PC-9 (cell line): ENCODE results near the gene NUDT1.

ENCODE experiments used
- EZH2 ChIP-seq: fragments of 200-600 bp; sonication (generic); IDR thresholded peaks from 2 replicates; pipeline ENCODE4 v1.8.0; 2017; ENCODE audit warnings: antibody characterized with exemption, low read depth
- TF ChIP-seq, protein P1 (sequence below): fragments of 200-600 bp; sonication (generic); conservative IDR thresholded peaks from 2 replicates; pipeline ENCODE4 v1.6.1; 2017; ENCODE audit warnings: mixed run types, antibody characterized with exemption, mild to moderate bottlenecking, moderate library complexity

DNA sequence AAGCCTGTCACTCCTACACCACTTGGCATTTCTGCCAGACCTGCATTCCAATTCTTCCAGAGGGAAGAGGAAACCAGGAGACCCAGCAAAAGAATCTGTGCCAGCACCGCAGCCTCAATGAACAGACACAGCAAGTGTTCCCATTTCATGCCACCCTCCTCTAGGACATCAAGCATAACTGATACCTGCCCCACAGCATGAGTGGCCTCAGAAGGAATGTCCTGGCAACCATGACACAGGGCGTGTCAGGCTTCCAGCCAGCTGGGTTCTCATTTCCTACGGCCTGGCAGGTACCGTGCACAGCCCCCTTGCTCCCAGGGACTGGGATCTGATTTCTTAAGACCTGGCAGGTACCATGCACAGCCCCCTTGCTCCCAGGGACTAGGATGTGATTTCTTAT lies 17.1 kb upstream of the NUDT1 start:
- TF ChIP-seq, protein P1, sequence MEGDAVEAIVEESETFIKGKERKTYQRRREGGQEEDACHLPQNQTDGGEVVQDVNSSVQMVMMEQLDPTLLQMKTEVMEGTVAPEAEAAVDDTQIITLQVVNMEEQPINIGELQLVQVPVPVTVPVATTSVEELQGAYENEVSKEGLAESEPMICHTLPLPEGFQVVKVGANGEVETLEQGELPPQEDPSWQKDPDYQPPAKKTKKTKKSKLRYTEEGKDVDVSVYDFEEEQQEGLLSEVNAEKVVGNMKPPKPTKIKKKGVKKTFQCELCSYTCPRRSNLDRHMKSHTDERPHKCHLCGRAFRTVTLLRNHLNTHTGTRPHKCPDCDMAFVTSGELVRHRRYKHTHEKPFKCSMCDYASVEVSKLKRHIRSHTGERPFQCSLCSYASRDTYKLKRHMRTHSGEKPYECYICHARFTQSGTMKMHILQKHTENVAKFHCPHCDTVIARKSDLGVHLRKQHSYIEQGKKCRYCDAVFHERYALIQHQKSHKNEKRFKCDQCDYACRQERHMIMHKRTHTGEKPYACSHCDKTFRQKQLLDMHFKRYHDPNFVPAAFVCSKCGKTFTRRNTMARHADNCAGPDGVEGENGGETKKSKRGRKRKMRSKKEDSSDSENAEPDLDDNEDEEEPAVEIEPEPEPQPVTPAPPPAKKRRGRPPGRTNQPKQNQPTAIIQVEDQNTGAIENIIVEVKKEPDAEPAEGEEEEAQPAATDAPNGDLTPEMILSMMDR: no peak
- TF ChIP-seq EZH2: no peak
